ENCODE results near the gene HTT. TPM values are rescaled to one million over a fixed set of nuclear protein-coding genes. Genes with fewer than 3 reads are reported as not detected.

The HTT gene
- total and polyA plus RNA-seq, 2 of the 8 experiments (the other 6 are each of a cell fraction or from before 2014, with no cell fraction given), result 24.0 to 71.0 TPM

GRCh38 chr4:3250956-3251690 is 176.6 kb downstream of the HTT start (continued):
- TF ChIP-seq SP2 (IDR thresholded peaks at IDR 0.05; ENCODE audit: low read length), result no peak
- TF ChIP-seq JUN (IDR thresholded peaks at IDR 0.05; ENCODE audit: low read depth, low read length), result no peak
- TF ChIP-seq ZNF274 (IDR thresholded peaks at IDR 0.05; ENCODE audit: borderline replicate concordance, extremely low read depth, low read length), result no peak
- no peak for TF ChIP-seq CHD2 (IDR thresholded peaks at IDR 0.05; ENCODE audit: low read length)
- no peak for TF ChIP-seq HDAC6 (IDR thresholded peaks at IDR 0.05; ENCODE audit: low read depth, low read length)
- TF ChIP-seq TEAD4 (IDR thresholded peaks at IDR 0.05; ENCODE audit: low read depth, low read length), result no peak
- no peak for TF ChIP-seq HDAC2 (IDR thresholded peaks at IDR 0.05; ENCODE audit: borderline replicate concordance in 1 of 2, low read depth in 2 of 2, low read length in 2 of 2)
- no peak for TF ChIP-seq SIN3A (conservative IDR thresholded peaks at IDR 0.05 in 1 of 2, IDR thresholded peaks at IDR 0.05 in 1 of 2; ENCODE audit: low read depth in 1 of 2, low read length in 2 of 2)
